NCI-H1417 (cell line): ENCODE data around the gene MELK.

Experiments
- DNase-seq, 3 experiments: peaks; one replicate each; lab custom pipeline; 2025; lab: John Stamatoyannopoulos, UW

Gene MELK

DNA sequence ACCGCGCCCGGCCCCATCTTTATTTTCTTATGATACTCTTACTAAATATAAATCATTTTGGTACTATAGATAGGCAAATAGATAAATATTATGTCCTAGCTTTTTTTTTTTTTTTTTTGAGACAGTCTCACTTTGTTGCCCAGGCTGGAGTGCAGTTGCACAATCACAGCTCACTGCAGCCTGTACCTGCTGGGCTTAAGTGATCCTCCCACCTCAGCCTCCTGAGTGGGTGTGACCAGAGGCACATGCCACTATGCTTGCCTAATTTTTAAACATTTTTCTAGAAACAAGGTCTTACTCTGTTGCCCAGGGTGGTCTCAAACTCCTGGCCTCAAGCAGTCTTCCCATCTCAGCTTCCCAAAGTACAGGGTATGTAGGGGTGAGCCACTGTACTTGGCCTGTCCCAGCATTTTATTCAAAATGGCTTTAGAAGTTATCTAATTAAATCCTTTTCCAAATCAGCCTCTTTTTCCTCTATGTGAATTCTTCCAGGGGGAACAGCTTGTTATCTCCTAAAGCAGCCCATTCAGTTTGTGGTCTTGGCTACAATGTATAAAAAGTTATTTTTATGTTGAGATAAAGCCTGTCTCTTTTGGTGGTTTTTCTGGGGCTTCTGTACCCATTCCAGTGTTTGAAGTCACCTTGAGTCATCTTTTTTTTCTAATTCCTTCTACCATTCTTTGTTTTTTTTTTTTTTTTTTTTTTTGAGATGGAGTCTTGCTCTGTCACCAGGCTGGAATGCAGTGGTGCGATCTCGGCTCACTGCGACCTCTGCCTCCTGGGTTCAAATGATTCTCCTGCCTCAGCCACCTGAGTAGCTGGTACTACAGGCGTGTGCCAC is 12.1 kb downstream of the MELK start:
- no peak for DNase-seq

GRCh38 chr9:36590231-36590630 is 17.5 kb downstream of the MELK start:
- DNase-seq: no peak

DNA sequence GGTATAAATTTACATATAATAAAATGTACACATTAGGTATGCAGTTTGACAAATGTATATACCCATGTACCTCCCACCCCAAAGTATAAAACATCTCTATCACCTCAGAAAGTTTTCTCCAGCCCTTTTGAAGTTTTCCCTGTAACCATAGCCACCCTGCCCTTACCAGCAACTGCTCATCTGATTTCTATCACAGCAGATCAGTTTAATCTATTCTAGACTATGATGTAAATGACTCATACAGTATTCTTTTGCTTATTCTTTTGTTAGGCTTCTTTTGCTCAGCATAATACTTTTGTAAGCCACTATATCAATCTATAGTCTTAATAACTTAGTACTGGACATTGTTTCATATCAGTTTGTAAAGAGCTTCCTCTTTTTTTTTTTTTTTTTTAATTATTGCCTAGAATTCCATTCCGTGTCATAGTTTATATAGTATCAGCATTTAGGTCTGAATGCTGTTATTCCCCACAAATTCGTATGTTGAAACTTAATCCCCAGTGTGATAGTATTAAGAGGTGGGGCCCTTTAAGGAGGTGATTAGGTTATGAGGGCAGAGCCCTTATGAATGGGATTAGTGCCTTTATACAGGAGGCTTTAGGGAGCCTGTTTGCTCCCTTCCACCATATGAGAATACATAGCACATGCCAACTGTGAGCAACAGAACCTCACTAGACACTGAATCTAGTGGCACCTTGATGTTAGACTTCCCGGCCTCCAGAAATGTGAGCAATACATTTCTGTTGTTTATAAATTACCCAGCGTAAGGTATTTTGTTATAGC is 20.3 kb downstream of the MELK start:
- no peak for DNase-seq

- no peak for DNase-seq
These were observed 21.5 kb downstream of the MELK start for GRCh38 chr9:36594213-36594612.

GRCh38 chr9:36597412-36598178 is 24.9 kb downstream of the MELK start:
- no peak for DNase-seq

DNA sequence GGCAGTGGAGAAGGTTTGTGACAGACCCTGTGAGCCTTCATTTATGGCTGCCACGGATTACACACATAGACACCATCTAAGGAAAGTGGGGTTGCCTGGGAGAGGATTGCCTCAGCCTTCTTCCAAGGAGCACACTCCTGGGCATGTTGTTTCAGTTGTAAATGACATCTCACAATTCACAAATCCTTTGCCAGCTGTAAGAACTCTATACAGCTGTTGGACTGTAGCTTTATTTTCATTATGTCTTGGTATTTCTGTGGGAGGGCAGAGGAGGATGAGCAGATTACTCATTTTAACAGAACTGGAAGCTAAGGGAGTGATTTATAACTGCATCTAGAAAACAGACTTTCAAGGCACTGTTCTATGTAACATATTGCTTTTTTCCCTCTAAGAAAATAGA is 25.6 kb downstream of the MELK start:
- DNase-seq: no peak

DNA sequence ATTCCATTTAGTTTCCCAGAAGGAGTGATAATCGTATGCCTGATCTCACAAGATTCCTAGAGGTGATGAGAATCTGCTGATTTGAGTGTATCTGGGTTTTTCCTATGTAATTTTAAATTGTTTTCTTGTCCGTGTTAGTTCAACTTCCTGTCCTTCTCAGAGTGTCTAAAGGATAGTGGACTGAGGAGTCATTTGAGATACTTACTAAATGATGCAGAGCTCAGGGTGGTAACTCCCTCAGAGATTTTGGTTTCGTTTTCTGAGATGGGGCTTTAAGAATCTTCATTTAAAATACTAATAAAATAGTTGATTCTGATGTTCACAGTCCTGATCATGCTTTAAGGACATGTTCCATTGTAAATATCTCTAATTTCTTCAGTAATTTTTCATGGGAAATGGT is 30.3 kb downstream of the MELK start:
- no peak for DNase-seq

- DNase-seq: no peak
These were observed 36.6 kb downstream of the MELK start for GRCh38 chr9:36609306-36609705.

- DNase-seq: no peak
These were observed 49.4 kb downstream of the MELK start for GRCh38 chr9:36622121-36622520.

DNA sequence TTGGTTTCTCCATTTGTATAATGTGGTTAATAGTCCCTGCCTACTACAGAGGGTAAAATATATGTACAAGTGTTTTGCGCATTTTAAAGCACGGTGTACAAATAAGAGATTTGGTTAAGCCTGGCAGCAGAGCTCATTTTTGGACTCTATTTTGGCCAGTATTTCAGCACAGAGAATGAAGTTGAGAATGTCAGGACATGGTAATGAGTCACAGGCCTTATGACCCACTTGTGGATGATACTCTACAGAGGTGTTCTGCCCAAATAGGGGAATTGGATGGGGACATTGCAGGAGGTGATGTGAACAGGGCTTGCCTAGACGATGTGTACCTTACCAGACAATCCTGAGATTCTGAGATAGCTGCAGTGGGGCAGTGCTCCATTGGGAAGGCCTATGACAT is 50.6 kb downstream of the MELK start:
- no peak for DNase-seq

DNA sequence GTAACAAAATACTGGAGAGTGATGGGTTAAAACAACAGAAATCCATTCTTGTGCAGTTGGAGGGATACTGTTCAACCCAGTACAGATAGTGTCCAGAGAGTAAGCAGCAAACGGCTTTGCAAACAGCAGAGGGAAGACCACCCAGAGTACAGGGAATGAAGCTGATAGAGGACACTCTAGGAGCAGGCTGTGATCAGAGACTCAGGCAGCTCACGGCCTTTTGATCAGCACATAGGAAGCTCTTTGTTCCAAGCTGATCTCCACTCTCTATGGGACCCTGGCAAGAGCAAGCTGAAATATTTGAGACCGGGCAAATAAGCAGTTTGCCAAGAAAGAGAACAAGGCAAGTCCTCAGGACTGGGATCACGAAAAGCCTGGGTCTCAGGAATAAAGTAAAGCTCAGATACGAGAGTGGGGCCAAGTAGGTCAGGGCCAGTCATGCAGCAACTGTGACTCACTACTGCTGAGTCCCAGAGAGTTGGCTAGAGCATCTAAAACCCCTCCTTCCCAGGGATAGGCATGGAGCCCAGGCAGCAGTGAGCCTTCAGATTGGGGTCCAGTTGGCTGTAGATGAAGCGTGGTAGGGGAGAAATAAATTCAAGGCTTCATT is 52.4 kb downstream of the MELK start:
- no peak for DNase-seq

DNA sequence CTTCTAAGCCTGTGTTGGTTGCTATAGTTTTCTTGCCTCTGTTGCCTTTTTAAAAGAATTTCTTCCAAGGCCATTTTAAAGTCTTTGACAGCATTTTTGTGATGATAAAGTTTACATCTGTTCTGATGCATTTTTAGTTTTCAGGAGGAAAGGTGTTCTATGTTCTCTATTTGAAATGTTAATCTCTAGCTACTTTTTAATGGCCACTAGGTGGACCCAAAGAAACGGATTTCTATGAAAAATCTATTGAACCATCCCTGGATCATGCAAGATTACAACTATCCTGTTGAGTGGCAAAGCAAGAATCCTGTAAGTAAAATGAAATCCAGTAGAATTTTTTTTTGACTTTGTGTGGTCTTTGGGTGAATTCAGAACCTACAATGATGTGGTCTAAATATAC is 60.2 kb downstream of the MELK start:
- DNase-seq: peak in 2 of 3 experiments; percentile 22 to 42

GRCh38 chr9:36637491-36638270 is 65.0 kb downstream of the MELK start:
- peak in 1 of 3 experiments; percentile 4 for DNase-seq

DNA sequence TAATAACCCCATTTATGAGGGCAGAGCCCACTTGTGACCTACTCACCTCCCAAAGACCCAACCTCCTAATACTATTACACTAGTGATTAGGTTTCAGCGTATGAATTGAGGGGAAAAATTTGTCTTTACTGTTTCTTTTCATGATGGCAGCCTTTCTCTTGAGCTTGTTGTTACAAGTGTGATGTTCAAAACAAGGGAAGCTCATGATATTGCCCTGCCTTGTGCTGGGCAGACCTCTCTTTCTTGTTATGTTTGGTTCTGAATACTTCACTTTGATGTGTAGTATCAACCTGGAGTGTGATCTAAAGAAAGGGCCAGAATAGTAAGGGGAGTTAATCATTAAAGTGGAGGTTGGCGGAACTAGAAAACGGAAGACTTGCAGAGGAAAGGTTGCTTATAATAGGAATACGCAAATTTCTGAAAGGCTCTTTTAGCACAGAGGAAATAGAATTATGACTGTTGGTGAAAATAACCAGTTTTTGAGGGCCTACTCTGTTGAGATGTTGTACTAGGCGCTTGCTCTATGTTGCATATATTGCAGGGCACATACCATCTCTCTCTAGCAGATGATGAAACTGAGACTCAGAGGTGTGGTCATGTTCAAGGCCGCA is 68.2 kb downstream of the MELK start:
- no peak for DNase-seq

- DNase-seq: no peak
These were observed 70.1 kb downstream of the MELK start for GRCh38 chr9:36642817-36643216.

DNA sequence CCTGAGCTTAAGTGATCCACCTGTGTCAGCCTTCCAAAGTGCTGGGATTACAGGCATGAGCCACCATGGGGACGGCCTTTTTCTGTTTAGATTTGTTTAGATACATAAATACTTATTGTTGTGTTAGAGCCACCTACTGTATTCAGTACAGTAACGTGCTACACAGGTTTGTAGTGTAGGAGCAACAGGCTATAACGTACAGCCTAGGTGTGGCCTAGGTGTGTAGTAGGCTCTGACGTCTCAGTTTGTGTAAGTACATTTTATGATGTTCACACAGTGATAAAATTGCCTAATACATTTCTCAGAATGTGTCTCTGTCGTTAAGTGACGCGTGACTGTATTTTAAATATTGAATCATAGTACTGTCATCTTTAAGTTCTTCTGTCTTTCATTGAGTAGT is 84.1 kb downstream of the MELK start:
- DNase-seq: no peak

- DNase-seq: no peak
These were observed 86.8 kb downstream of the MELK start for GRCh38 chr9:36659500-36659899.

GRCh38 chr9:36664806-36665205 is 92.1 kb downstream of the MELK start:
- no peak for DNase-seq

DNA sequence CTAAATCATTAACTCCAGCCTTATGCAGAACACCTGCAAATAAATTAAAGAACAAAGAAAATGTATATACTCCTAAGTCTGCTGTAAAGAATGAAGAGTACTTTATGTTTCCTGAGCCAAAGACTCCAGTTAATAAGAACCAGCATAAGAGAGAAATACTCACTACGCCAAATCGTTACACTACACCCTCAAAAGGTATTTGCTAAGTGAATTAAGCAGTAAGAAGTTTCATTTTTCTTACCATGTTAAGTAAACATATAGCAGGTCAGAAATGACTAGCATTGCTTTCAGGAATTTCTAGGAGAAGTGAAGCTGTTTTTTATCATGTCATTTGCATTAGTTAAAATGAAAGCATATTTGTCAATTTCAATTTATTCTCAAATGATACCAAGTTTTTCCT is 92.7 kb downstream of the MELK start:
- no peak for DNase-seq

GRCh38 chr9:36665921-36666431 is 93.3 kb downstream of the MELK start:
- no peak for DNase-seq

DNA sequence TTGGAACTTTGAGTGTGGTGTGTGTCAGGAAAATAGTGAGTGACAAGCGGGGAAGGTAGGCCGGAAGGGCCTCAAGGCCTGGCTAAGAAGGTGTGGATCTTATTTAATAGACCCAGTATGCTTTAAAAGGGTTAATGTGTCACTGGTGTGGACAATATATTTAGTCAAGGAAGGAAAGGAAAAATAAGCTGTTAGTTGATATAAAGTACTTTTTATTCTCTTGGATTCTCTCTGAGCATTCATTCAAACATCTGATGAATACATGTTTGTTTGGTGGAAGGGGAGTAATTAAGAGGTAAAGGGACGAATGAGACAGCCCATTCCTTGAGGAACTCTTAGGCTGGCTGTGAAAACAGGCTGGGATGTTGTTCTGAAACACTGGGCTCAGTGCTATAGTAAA is 98.9 kb downstream of the MELK start:
- DNase-seq: no peak
